Left ventricle myocardium inferior (tissue), 1 donor: ENCODE results near the gene CCDC3. TPM values are rescaled to one million over a fixed set of nuclear protein-coding genes. Genes with fewer than 3 reads are reported as not detected.
"Not testable (repeated sequence)": the region's sequence is repeated elsewhere in the genome, so short reads cannot be mapped to it uniquely, and the experiment has no call there.

Experiments used
- DNase-seq: peaks from one replicate; pipeline ENCODE4 v3.0.0-alpha.2; 2020
- H3K27ac ChIP-seq: fragments of 200-600 bp; replicated peaks from 2 replicates; pipeline ENCODE4 v1.8.0; 2021
- H3K27me3 ChIP-seq: fragments of 200-600 bp; 2 replicates; pipeline ENCODE4 v1.8.0; 2021; ENCODE audit warnings: low read depth
- H3K36me3 ChIP-seq: fragments of 200-600 bp; 2 replicates; pipeline ENCODE4 v1.8.0; 2021
- H3K4me1 ChIP-seq: fragments of 200-600 bp; 2 replicates; pipeline ENCODE4 v1.8.0; 2021
- H3K4me3 ChIP-seq: fragments of 200-600 bp; 2 replicates; pipeline ENCODE4 v1.8.0; 2021; ENCODE audit warnings: mild to moderate bottlenecking, moderate library complexity
- H3K9me3 ChIP-seq: fragments of 200-600 bp; replicated peaks from 2 replicates; pipeline ENCODE4 v1.8.0; 2021
- intact Hi-C: fragments of 100-400 bp; cut with micrococcal nuclease; formaldehyde crosslinking; loops from one replicate; pipeline ENCODE4 v1.11.0; 2022
- total RNA-seq: library from RNA; stranded (reverse); fragmentation: NEBNext Ultra II Directional; extraction: Animal tissue kit (Norgen Biotek cat#: 25700); gene quantifications from one replicate; pipeline ENCODE4 v1.2.1, GENCODE V29; 2021
- TF ChIP-seq, protein P1 (sequence below): fragments of 200-600 bp; IDR thresholded peaks from 2 replicates; pipeline ENCODE4 v1.8.0; 2021; ENCODE audit warnings: antibody characterized with exemption, mild to moderate bottlenecking, borderline replicate concordance
- donor health status: DM: no; HTN: yes; CAD: no; lungs with severe emphysema.

The CCDC3 gene
- total RNA-seq, 1 donor from 2014 or later: 5.8 TPM

DNA sequence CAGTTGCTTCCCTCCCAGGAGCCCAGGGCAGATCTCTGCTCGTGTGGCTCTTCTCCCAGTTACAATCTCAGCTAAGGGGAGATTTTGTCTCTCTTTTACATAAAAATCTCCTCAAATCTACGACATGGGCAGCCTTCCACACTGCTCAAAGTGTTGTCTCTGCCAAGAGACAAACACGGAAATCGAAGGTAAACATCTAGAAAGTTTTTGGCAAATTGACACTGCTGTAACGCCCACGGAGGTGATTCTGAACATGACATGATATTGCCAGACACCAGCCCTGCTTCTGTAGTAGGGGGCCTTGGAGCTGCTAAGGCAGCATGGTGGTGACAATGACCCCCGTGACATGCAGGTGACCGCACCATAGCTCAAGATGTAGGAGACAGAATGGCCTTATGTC, 128.3 kb downstream of the CCDC3 start:
- Histone ChIP-seq H3K9me3 (no peaks in the 10 kb centered on the region), H3K4me1 (no peaks in the 10 kb centered on the region), H3K27me3 (peaks cover 61% of the 10 kb centered on the region), H3K27ac (no peak overlapping the region), H3K4me3 (no peak overlapping the region), H3K36me3 (no peaks in the 10 kb centered on the region)
- no peak for DNase-seq
- intact Hi-C loops: no loop called here
- TF ChIP-seq, protein P1, sequence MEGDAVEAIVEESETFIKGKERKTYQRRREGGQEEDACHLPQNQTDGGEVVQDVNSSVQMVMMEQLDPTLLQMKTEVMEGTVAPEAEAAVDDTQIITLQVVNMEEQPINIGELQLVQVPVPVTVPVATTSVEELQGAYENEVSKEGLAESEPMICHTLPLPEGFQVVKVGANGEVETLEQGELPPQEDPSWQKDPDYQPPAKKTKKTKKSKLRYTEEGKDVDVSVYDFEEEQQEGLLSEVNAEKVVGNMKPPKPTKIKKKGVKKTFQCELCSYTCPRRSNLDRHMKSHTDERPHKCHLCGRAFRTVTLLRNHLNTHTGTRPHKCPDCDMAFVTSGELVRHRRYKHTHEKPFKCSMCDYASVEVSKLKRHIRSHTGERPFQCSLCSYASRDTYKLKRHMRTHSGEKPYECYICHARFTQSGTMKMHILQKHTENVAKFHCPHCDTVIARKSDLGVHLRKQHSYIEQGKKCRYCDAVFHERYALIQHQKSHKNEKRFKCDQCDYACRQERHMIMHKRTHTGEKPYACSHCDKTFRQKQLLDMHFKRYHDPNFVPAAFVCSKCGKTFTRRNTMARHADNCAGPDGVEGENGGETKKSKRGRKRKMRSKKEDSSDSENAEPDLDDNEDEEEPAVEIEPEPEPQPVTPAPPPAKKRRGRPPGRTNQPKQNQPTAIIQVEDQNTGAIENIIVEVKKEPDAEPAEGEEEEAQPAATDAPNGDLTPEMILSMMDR: no peak

DNA sequence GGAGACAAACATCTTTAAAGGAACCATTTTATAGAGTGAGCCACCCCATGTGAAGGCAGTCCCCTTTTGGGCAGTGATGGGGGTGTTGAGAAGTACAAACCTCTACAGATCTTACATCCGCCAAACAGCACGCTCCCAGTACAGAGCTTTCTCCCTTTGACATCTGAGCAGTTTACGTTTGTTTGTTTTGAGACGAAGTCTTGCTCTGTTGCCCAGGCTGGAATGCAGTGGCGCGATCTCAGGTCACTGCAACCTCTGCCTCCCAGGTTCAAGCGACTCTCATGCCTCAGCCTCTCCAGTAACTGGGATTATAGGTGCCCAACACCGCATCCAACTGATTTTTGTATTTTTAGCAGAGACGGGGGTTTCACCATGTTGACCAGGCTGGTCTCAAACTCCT, 128.9 kb downstream of the CCDC3 start:
- Histone ChIP-seq H3K4me1 (no peaks in the 10 kb centered on the region), H3K27ac (no peak overlapping the region), H3K4me3 (no peak overlapping the region), H3K9me3 (no peaks in the 10 kb centered on the region), H3K27me3 (peaks cover 58% of the 10 kb centered on the region), H3K36me3 (no peaks in the 10 kb centered on the region)
- intact Hi-C loops: no loop called here
- DNase-seq: no peak
- TF ChIP-seq, protein P1: no peak

DNA sequence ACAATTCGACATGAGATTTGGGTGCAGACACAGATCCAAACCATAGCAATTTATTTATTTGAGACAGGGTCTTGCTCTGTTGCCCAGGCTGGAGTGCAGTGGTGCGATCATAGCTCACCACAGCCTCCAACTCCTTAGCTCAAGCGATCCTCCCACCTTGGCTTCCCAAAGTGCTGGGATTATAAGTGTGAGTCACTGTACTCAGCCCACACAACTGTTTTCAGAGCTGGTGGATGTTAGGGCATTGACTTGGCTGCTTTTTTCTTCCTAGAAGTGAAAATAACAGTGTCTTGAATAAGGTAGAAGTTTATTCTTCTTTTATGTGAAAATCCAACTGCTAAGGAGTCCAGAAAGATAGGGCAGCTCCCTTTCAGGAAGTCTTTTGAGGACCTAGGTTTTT, 132.1 kb downstream of the CCDC3 start:
- no peak overlapping the region for H3K4me3 ChIP-seq
- TF ChIP-seq, protein P1: no peak
- no peaks in the 10 kb centered on the region for H3K36me3 ChIP-seq
- H3K27ac ChIP-seq: no peak overlapping the region
- H3K4me1 ChIP-seq: no peaks in the 10 kb centered on the region
- intact Hi-C loops: no loop called here
- peaks cover 35% of the 10 kb centered on the region for H3K27me3 ChIP-seq
- H3K9me3 ChIP-seq: no peaks in the 10 kb centered on the region
- no peak for DNase-seq

DNA sequence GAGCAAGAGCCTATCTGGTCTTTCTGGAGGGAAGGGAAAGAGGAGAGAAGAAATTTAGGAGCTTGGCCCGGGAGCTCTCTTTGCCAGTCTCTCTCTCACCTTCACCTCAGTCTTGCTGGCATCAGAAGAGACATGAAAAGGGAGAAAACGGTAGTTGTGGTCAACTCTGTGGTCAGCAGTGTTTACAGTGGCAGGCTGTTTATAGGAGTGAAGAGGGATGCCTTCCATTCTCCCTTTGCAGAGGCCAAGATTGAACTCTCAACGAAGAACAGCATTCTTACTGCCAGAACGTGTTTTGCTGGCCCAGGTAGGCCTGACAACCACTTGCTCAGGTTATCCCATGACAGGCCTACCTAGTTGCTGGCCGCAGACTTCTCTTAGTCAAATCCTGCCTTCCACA, 133.3 kb downstream of the CCDC3 start:
- H3K9me3 ChIP-seq: peaks cover under 1% of the 10 kb centered on the region
- no peaks in the 10 kb centered on the region for H3K36me3 ChIP-seq
- H3K27ac ChIP-seq: no peak overlapping the region
- intact Hi-C loops: no loop called here
- peaks cover 25% of the 10 kb centered on the region for H3K27me3 ChIP-seq
- H3K4me1 ChIP-seq: no peaks in the 10 kb centered on the region
- no peak for DNase-seq
- no peak overlapping the region for H3K4me3 ChIP-seq
- TF ChIP-seq, protein P1: no peak

DNA sequence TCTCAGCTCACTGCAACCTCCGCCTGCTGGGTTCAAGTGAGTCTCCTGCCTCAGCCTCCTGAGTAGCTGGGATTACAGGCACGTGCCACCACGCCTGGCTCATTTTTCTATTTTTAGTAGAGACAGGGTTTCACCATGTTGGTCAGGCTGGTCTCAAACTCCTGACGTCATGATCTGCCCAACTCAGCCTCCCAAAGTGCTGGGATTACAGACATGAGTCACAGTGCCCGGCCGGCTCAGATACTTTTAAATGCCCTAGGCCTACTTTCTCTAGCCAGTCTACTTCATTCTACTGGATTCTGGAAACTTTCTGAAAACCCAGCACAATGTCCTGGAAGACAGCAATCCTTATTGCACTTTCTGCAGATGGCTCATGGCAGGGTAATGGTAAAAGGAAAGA, 136.0 kb downstream of the CCDC3 start:
- H3K4me1 ChIP-seq, H3K27ac ChIP-seq, H3K36me3 ChIP-seq, H3K27me3 ChIP-seq, H3K4me3 ChIP-seq, DNase-seq, intact Hi-C loops: not testable (repeated sequence)
- peaks cover 17% of the 10 kb centered on the region for H3K9me3 ChIP-seq

DNA sequence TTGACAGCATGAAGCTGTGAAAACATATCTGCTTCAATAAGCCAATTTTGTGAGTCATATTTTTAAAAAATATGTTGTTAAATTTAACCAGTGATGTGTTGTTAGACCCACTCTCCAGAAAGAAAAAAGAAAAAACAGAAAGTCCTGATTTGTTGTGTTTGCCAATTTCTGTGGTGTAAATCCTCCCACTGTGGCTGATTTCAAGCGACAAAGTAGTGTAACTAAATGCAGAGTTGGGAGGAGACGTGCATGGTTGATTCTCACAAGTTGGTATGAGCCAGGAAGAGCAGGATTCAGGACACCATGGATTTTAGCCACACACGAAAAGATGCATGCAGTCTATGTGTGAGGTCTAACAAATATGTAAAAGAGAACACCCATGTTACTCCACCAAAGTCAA, 139.1 kb downstream of the CCDC3 start:
- Histone ChIP-seq H3K36me3 (no peaks in the 10 kb centered on the region), H3K27me3 (no peaks in the 10 kb centered on the region), H3K27ac (no peak overlapping the region), H3K9me3 (peaks cover 21% of the 10 kb centered on the region), H3K4me1 (no peaks in the 10 kb centered on the region), H3K4me3 (no peak overlapping the region)
- TF ChIP-seq, protein P1: no peak
- no peak for DNase-seq
- intact Hi-C loops: no loop called here
